Panc1 (cell line): ENCODE results near the gene CACNG1. TPM values are rescaled to one million over a fixed set of nuclear protein-coding genes. Genes with fewer than 3 reads are reported as not detected.

Experiments
- ATAC-seq: fragments of 200-7000 bp; cut with Tn5 transposase; 2 replicates; pipeline ENCODE4 v1.9.1; 2020; ENCODE audit warnings: mild to moderate bottlenecking, moderate library complexity
- BruUV-seq: library from RNA; stranded (reverse); fragments of 400-500 nt; replicated peaks from 2 replicates; lab custom pipeline; 2021; lab: Mats Ljungman, UMichigan
- CTCF ChIA-PET: fragments of 300-600 bp; sonication (Branson Sonifier 250); formaldehyde crosslinking; loops from one replicate; lab custom pipeline; 2022; ENCODE audit warnings: antibody characterized with exemption; lab: Charles Lee
- POLR2A ChIA-PET: fragments of 300-600 bp; sonication (Branson Sonifier 250); formaldehyde crosslinking; loops from one replicate; lab custom pipeline; 2022; ENCODE audit warnings: antibody characterized with exemption; lab: Charles Lee
- DNase-seq: peaks from one replicate; pipeline ENCODE4 v3.0.0-alpha.2; 2010; ENCODE audit warnings: low read depth, low spot score
- H3K27ac ChIP-seq: 2 replicates; pipeline ENCODE4 v1.5.1; 2011; ENCODE audit warnings: mild to moderate bottlenecking, low read length, inconsistent platforms
- H3K27me3 ChIP-seq: fragments of 200-500 bp; sonication (Bioruptor generic); 2 replicates; pipeline ENCODE4 v1.6.0; 2014; ENCODE audit warnings: low read length, inconsistent platforms; ENCODE audit not compliant: control insufficient read depth, insufficient read depth
- H3K36me3 ChIP-seq: fragments of 200-500 bp; sonication (Bioruptor generic); 2 replicates; pipeline ENCODE4 v1.5.1; 2014; ENCODE audit warnings: inconsistent platforms, mild to moderate bottlenecking, low read length, moderate library complexity; ENCODE audit not compliant: control insufficient read depth, insufficient read depth
- H3K4me1 ChIP-seq: 2 replicates; pipeline ENCODE4 v1.5.1; 2011; ENCODE audit warnings: inconsistent platforms, mild to moderate bottlenecking, low read length, moderate library complexity; ENCODE audit not compliant: control insufficient read depth, insufficient read depth
- H3K4me3 ChIP-seq, 2 experiments: 2 replicates each; pipeline ENCODE4 v1.5.1; 2011 to 2012; ENCODE audit warnings: low read depth in 2 of 2, low read length in 2 of 2, mild to moderate bottlenecking in 2 of 2, inconsistent platforms in 1 of 2, moderate library complexity in 1 of 2
- H3K9me3 ChIP-seq: fragments of 200-500 bp; sonication (Bioruptor generic); 2 replicates; pipeline ENCODE4 v1.5.1; 2014; ENCODE audit warnings: low read depth, mild to moderate bottlenecking, inconsistent platforms, low read length, moderate library complexity; ENCODE audit not compliant: control insufficient read depth, insufficient read depth
- POLR2AphosphoS5 ChIP-seq: IDR thresholded peaks from 2 replicates; pipeline ENCODE4 v1.6.1; 2012; ENCODE audit warnings: mild to moderate bottlenecking, low read depth, low read length, moderate library complexity
- SIN3A ChIP-seq: IDR thresholded peaks from 2 replicates; pipeline ENCODE4 v1.6.1; 2012; ENCODE audit warnings: low read depth, mild to moderate bottlenecking, low read length, moderate library complexity, borderline replicate concordance; ENCODE audit not compliant: insufficient read depth
- TCF7L2 ChIP-seq: IDR thresholded peaks from 2 replicates; pipeline ENCODE4 v1.6.1; 2011; ENCODE audit warnings: mild to moderate bottlenecking, low read depth, low read length, inconsistent platforms
- in situ Hi-C: cut with HindIII; loops from 2 replicates; pipeline ENCODE4 v1.10.0; 2016; ENCODE audit warnings: low sequenced_read_pairs, low pct_unique_long_range_greater_than_20kb
- intact Hi-C: fragments of 100-400 bp; cut with micrococcal nuclease; formaldehyde crosslinking; loops from one replicate; pipeline ENCODE4 v1.10.0; 2022; ENCODE audit not compliant: unreplicated experiment
- total RNA-seq: library from RNA; stranded (reverse); gene quantifications from one replicate; pipeline ENCODE4 v1.2.1, GENCODE V29; 2021; ENCODE audit not compliant: unreplicated experiment
- TF ChIP-seq, protein P1 (sequence below), 2 experiments: IDR thresholded peaks; 2 replicates each; pipeline ENCODE4 v1.6.1; 2011 to 2012; ENCODE audit warnings: low read depth in 2 of 2, control low read depth in 1 of 2, low read length in 1 of 2, mild to moderate bottlenecking in 1 of 2, moderate library complexity in 1 of 2; ENCODE audit not compliant: insufficient read depth in 1 of 2
- TF ChIP-seq, protein P2 (sequence below): fragments of 450-650 bp; IDR thresholded peaks from 2 replicates; pipeline ENCODE4 v1.5.1; 2017; ENCODE audit warnings: mild to moderate bottlenecking

Gene CACNG1
- total RNA-seq, 1 experiment from 2014 or later = 0.13 TPM

DNA sequence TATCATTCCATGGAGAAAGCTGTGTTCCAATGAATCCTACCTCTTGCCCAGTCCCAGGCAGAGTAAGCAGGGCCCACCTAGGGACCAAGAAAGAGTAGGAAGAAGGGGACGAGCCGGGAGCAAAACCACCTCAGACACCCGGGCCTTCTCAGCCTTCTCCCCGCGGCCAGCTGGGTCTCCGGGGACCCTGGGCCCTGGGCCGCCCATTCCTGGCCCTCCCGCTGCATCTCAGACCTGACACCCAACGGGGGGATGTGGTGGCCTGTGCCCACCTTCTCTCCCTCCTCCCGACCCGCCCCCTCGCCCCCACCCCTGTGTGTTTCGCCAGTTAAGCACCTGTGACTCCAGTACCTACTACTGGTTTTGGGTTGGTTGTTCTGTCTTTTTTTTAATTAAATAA lies 11.4 kb upstream of the CACNG1 start:
- no peak overlapping the region for H3K27ac ChIP-seq
- no peak for ATAC-seq
- H3K9me3 ChIP-seq = no peaks in the 10 kb centered on the region
- TF ChIP-seq, protein P1, sequence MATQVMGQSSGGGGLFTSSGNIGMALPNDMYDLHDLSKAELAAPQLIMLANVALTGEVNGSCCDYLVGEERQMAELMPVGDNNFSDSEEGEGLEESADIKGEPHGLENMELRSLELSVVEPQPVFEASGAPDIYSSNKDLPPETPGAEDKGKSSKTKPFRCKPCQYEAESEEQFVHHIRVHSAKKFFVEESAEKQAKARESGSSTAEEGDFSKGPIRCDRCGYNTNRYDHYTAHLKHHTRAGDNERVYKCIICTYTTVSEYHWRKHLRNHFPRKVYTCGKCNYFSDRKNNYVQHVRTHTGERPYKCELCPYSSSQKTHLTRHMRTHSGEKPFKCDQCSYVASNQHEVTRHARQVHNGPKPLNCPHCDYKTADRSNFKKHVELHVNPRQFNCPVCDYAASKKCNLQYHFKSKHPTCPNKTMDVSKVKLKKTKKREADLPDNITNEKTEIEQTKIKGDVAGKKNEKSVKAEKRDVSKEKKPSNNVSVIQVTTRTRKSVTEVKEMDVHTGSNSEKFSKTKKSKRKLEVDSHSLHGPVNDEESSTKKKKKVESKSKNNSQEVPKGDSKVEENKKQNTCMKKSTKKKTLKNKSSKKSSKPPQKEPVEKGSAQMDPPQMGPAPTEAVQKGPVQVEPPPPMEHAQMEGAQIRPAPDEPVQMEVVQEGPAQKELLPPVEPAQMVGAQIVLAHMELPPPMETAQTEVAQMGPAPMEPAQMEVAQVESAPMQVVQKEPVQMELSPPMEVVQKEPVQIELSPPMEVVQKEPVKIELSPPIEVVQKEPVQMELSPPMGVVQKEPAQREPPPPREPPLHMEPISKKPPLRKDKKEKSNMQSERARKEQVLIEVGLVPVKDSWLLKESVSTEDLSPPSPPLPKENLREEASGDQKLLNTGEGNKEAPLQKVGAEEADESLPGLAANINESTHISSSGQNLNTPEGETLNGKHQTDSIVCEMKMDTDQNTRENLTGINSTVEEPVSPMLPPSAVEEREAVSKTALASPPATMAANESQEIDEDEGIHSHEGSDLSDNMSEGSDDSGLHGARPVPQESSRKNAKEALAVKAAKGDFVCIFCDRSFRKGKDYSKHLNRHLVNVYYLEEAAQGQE (IDR thresholded peaks at IDR 0.05; ENCODE audit: insufficient read depth in 1 of 2, low read depth in 2 of 2, low read length in 1 of 2) = no peak
- TF ChIP-seq, protein P2, sequence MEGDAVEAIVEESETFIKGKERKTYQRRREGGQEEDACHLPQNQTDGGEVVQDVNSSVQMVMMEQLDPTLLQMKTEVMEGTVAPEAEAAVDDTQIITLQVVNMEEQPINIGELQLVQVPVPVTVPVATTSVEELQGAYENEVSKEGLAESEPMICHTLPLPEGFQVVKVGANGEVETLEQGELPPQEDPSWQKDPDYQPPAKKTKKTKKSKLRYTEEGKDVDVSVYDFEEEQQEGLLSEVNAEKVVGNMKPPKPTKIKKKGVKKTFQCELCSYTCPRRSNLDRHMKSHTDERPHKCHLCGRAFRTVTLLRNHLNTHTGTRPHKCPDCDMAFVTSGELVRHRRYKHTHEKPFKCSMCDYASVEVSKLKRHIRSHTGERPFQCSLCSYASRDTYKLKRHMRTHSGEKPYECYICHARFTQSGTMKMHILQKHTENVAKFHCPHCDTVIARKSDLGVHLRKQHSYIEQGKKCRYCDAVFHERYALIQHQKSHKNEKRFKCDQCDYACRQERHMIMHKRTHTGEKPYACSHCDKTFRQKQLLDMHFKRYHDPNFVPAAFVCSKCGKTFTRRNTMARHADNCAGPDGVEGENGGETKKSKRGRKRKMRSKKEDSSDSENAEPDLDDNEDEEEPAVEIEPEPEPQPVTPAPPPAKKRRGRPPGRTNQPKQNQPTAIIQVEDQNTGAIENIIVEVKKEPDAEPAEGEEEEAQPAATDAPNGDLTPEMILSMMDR = no peak
- TF ChIP-seq POLR2AphosphoS5 = no peak
- TF ChIP-seq TCF7L2 = no peak
- TF ChIP-seq SIN3A = no peak
- no TSS peak for BruUV-seq
- H3K36me3 ChIP-seq = no peaks in the 10 kb centered on the region
- ChIA-PET POLR2A (no interaction called here), CTCF (no interaction called here)
- no peak for DNase-seq
- in situ Hi-C loops (no loop called here), intact Hi-C loops (no loop called here)
- H3K27me3 ChIP-seq = no peaks in the 10 kb centered on the region
- H3K4me1 ChIP-seq = no peaks in the 10 kb centered on the region
- H3K4me3 ChIP-seq = no peak overlapping the region

- H3K27ac ChIP-seq = no peak overlapping the region
- no peaks in the 10 kb centered on the region for H3K4me1 ChIP-seq
- H3K4me3 ChIP-seq = no peak overlapping the region
- ChIA-PET CTCF (no interaction called here), POLR2A (interaction anchor here (0.6 kb wide), 1 partner anchor 169 kb away, joined by 3 read pairs; no protein-coding TSS in a partner anchor)
- intact Hi-C loops = no loop called here
- no TSS peak for BruUV-seq
- H3K36me3 ChIP-seq = no peaks in the 10 kb centered on the region
- in situ Hi-C loops = no loop called here
- no peaks in the 10 kb centered on the region for H3K27me3 ChIP-seq
- no peak for ATAC-seq
- DNase-seq = no peak
- no peaks in the 10 kb centered on the region for H3K9me3 ChIP-seq
- TF ChIP-seq, protein P2 = no peak
- TF ChIP-seq POLR2AphosphoS5 (no peak), SIN3A (no peak), TCF7L2 (no peak)
- TF ChIP-seq, protein P1 (IDR thresholded peaks at IDR 0.05; ENCODE audit: insufficient read depth in 1 of 2, low read depth in 2 of 2, low read length in 1 of 2) = no peak
Observed at GRCh38 chr17:67033613-67034012, 10.7 kb upstream of the CACNG1 start.
